Stimulated activated CD8-positive, alpha-beta memory T cell treated with anti-CD3 and anti-CD28 coated beads, Interleukin-4, amount 100 ng/mL, for 24 hours (primary cell): ENCODE measurements around the gene CBY2.
"Not testable (repeated sequence)": the region's sequence is repeated elsewhere in the genome, so short reads cannot be mapped to it uniquely, and the experiment has no call there.

Experiments used
- DNase-seq: peaks from one replicate; pipeline ENCODE4 v3.0.0-alpha.2; 2020; ENCODE audit warnings: low read depth

The CBY2 gene

DNA sequence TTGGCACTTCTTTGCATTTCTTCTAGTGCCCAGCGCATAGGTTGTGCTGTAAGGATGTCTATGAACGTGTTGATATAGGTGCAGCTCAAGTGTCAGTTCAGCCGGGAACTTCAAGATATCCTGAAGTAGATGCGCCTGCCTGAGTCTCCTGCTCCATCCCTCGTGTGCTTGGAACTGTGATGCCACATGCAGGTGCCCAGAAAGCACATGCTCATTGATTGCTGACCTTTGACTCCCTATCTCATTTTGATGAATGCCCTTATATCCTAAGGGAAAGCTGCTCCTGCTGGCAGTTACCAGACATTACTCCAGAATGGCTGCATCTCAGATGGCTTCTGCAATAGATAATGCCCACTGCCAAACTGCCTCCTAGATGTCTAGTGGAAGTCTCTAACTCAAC, 40.9 kb downstream of the CBY2 start:
- no peak for DNase-seq

DNA sequence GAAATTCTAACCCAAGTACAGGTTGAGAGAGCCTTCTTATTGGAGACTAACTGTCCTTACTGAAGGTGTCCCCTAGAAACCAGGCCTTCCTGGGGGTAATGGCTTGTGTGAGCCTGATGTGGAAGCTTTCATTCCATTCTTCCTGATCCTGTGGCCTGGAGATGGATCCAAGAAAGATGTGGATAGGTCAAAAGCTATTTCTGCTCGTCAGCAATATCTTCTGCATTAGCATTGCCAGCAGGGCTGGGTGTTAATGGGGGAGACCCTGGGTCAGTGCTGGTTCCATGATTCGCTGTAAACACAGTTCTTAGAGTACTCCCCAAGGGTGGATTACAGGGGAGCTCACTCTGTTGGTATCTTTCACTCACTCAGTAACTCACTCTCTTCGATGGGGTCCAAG, 42.9 kb downstream of the CBY2 start:
- DNase-seq: no peak

- DNase-seq: no peak
Measured at GRCh38 chr13:45747071-45747470, 45.0 kb downstream of the CBY2 start.

DNA sequence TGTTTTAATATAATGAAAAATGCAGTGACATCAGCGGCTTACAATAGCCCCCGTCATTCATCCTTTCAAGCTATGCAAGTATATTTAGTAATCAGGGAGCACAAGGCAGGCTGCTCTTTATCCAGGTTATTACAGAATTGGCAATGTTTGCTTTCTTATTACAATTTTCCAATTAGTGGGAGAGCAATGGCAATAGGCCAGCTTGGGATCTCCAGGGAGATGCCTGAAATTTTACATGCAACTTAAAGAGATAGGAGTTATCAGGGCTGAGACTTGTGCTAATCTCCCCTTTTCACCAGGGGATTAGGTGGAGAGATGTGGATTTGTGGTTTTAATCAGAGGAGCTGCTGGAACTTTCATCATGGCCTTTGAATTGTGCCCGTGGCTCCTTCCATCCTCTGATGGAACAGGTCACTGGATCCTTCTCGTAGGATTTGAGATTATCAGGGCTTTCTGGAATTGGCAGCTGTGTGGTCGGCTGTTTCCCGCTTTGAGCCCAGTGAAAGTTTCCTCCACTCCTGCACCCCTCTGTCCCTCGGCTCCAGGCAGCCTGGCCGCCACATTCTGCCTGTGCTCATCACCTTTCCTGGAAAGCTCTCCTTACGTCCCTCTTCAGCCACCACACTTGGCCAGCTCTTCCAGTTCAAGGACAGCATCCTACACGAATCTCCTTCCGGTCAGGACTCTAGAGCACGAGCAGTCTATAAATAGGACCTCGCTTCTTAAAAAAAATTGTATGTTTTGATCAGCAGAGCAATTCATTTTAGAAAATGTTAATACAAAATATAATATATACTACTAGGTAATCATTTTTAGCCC, 47.0 kb downstream of the CBY2 start:
- no peak for DNase-seq

DNA sequence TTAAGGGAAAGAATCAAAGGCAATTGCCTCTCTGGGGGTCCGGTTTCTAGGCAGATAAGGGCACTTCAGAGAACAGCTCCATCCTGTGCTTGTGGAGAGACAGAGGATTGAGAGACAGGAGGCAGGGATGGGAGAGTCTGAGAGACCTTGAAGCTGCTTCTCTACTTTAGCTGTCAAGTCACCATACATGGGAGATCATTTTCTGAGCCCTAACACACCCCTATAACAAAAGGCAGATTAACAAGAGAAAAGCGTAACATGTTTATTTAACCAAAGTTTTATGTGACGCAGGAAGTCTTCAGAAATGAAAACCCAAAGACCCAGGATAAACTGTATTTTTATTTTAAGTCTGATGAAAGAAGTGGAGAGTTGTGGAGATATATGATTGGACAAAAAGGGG, 48.4 kb downstream of the CBY2 start:
- no peak for DNase-seq

DNA sequence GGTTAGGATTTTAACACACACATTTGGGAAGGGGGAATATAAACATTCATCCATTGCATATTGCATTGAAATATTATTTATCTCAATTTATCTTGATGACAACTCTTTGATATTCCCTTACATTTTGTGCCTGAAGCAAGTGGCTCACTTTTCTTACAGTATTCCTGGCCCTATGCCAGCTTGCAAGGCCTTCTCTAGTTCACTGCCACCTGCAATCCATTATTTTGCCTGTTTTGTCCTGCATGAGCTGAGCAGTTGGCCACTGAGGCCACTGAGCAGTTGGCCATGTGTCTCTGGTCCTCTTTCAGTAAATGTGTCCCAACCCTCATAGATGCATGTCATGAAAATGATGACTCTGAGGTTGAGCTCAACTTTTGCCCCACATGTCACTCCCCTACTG, 49.8 kb downstream of the CBY2 start:
- DNase-seq: no peak

DNA sequence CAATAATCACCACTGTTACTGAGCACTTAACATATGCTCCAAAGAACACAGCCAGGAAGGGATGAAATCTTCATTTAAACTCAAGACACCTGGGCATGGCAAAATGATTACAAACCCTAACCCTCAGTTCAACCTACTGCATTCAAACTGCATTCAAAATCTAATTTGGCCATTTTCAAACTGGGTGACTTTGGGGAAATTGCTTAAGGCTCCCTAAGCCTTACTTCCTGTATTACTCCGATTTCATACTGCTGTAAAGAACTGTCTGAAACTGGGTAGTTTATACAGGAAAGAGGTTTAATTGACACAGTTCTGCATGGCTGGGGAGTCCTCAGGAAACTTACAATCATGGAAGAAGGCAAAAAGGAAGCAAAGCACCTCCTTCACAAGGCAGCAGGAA, 50.4 kb downstream of the CBY2 start:
- DNase-seq: no peak

- not testable (repeated sequence) for DNase-seq
Measured at GRCh38 chr13:45756498-45756897, 54.4 kb downstream of the CBY2 start.

DNA sequence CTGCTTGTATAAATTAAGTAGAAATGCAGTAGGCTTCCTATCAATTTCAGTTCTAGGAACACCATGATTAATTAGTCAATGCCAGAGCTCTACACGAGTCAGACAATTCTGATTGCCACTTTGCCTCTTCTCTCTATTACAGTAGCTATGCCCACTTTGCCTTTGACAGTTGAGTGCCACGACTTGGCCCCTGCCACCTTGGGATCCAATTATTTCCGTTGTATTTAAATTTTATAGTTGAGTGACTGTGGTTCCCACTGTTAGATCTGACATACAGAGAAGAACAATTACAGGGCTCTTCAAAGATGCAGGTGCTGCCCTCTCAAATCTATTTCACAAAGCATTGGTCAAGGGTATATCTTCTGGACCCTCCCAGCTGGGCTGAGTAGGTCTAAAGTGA, 55.5 kb downstream of the CBY2 start:
- DNase-seq: not testable (repeated sequence)

DNA sequence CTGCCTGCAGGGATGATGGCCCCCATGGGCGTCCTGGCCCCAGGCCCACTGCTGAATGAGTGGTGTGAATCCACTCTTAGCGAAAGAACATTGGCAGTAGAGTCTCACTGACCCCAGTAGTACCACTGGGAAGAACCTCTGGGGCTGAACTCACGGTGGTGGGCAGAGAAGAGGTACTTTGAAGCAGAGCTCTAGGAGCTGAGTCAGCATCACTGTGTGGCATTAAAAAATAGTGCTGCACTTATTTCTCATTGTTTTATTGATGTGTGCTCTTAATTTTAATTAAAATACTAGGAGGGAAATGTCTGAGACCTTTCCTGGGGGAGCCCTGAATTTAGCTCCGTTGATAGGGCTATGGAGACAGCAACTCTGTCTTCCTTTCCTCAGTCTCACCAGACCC, 61.3 kb downstream of the CBY2 start:
- DNase-seq: no peak
